GM04504 (cell line): ENCODE data around the gene DGKD.

ENCODE experiments used
- DNase-seq: peaks from one replicate; pipeline ENCODE4 v3.0.0-alpha.2; 2012; ENCODE audit warnings: low read depth

DGKD gene

GRCh38 chr2:233477548-233478433, 123.5 kb downstream of the DGKD start:
- DNase-seq, result no peak

- DNase-seq, result no peak
Observed at GRCh38 chr2:233479616-233480489, 125.6 kb downstream of the DGKD start.

GRCh38 chr2:233480490-233481202, 126.4 kb downstream of the DGKD start:
- no peak for DNase-seq

GRCh38 chr2:233481368-233482142, 127.3 kb downstream of the DGKD start:
- no peak for DNase-seq

- DNase-seq, result no peak
Observed at GRCh38 chr2:233482616-233483015, 128.3 kb downstream of the DGKD start.

- DNase-seq, result no peak
Observed at GRCh38 chr2:233485726-233486125, 131.4 kb downstream of the DGKD start.

GRCh38 chr2:233486357-233486756, 132.1 kb downstream of the DGKD start:
- DNase-seq, result no peak

- peak; percentile 37 for DNase-seq
Observed at GRCh38 chr2:233486778-233487552, 132.7 kb downstream of the DGKD start.

- DNase-seq, result no peak
Observed at GRCh38 chr2:233487748-233488345, 133.6 kb downstream of the DGKD start.

GRCh38 chr2:233489143-233489542, 134.8 kb downstream of the DGKD start:
- no peak for DNase-seq

GRCh38 chr2:233489666-233490065, 135.4 kb downstream of the DGKD start:
- no peak for DNase-seq

GRCh38 chr2:233490831-233491230, 136.5 kb downstream of the DGKD start:
- DNase-seq, result no peak

GRCh38 chr2:233491326-233491725, 137.0 kb downstream of the DGKD start:
- no peak for DNase-seq

GRCh38 chr2:233492078-233492477, 137.8 kb downstream of the DGKD start:
- no peak for DNase-seq

- no peak for DNase-seq
Observed at GRCh38 chr2:233492751-233493150, 138.5 kb downstream of the DGKD start.

GRCh38 chr2:233495503-233496496, 141.5 kb downstream of the DGKD start:
- DNase-seq, result no peak

- no peak for DNase-seq
Observed at GRCh38 chr2:233497692-233498091, 143.4 kb downstream of the DGKD start.

GRCh38 chr2:233498126-233498525, 143.8 kb downstream of the DGKD start:
- no peak for DNase-seq

GRCh38 chr2:233499928-233500327, 145.6 kb downstream of the DGKD start:
- DNase-seq, result no peak
